GM18517 (cell line): ENCODE measurements around the gene GALNTL6.

Experiments used
- ATAC-seq: cut with Tn5 transposase; IDR thresholded peaks from one replicate; pipeline ENCODE4 v1.9.1; 2021; ENCODE audit warnings: mild to moderate bottlenecking, moderate library complexity; ENCODE audit not compliant: unreplicated experiment

Gene GALNTL6

DNA sequence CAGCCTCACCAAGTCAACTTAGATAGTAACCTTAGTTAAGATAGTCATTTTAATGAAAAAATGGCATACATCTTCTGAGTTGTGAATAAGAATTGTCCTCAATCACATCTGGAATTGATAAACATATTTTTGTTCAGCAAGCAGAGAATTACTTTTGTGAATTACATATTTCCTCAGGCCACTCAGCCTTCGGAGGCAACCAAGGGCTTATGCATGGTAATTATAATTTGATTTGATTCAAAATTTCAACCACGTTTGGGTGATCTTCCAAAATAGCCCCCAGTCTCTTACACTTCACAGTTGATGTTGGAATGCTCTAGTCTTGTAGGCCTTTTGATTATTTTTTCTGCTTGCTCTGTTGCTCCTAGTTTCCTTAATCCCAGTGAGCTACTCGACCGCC, 63.4 kb downstream of the GALNTL6 start:
- ATAC-seq = no peak

GRCh38 chr4:171880136-171880535, 66.9 kb downstream of the GALNTL6 start:
- no peak for ATAC-seq

DNA sequence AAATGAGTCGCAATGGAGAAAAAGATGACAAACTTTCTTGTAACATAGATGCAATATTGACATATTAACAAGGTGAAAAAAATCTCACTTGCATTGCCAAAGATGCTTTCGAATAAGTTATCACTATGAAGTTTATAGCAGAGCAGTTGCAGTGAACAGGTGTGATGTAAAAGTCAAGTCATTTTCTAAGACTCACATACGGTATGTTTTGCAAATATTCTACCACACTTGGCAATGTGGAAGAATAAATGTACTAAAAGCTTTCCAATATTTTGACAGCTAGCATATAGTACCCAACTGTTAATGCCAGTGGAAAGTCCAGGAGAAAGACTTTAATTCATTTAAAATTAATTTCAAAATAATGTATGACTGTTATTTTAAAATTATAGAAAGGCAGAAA, 76.5 kb downstream of the GALNTL6 start:
- no peak for ATAC-seq

DNA sequence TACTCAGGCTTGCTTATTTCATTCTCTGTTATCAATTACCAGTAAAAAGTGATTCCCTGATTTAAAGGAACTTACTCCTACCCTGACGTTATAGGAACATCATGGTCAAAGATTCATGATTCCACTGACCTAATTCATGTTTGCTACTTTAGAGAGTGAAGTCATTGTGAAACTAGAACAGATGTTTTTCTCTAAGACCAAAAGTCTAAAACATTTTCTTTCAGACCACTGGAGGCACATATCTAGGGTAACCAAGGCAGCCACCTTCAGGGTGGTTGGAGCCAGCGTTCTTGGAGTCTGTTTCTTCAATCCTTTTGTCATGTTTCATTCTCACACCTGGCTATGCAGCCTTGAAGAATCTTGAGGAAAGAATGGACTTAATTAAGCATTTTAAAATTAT, 77.8 kb downstream of the GALNTL6 start:
- peak; percentile 95 for ATAC-seq

- no peak for ATAC-seq
Measured at GRCh38 chr4:171896426-171896825, 83.2 kb downstream of the GALNTL6 start.

DNA sequence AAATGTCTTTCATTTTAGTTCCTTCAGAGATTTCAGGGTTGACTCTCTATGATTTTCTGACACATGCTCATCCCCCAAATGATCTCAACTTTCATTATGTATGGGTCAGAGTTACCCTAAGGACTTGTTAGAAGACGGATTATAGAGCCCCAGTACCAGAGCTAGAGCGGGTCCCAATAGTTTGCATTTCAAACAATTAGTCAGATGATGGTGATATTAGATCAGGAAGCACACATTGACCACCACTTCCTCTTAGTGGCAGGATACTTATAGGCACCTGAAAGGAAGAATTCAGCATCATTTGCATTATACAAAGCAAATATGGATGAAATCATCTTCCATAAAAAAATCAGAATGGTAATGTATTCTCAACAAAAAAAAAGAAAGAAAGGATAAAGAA, 106.1 kb downstream of the GALNTL6 start:
- ATAC-seq = no peak

DNA sequence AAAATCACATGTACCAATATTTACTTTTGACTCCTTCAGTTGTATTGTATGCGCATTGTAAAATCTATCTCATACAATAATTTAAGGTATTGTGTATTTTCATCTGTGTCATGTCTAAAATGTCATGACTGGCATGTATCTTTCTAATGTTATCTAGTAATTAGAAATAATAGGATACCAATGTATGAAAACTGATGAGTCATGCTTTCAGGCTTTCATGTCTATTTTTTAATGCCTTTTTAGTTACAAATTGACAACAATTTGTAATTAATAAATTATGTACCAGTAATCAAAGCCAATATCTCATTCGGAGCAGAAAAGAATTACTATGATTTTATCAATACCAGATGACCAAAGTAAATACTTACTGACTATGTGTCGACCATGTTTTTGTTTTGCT, 107.7 kb downstream of the GALNTL6 start:
- ATAC-seq = no peak

- ATAC-seq = no peak
Measured at GRCh38 chr4:171924746-171925376, 111.7 kb downstream of the GALNTL6 start.

DNA sequence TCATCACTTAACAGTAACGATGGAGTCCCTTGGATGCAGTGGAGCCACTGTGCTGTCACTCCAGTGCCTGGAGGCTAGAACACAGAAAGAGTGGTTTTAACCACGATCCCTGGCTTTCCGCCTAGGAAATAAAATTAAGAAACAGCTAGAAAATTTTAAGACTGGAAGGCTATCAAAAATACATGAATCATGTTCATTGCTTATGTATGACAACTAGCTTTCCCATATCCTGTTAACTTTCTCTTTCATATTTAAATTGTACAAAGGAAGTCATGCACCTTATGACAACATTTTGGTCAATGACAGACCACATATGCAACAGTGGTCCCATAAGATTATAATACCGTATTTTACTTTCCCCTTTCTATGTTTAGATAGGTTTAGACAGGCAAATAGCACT, 115.1 kb downstream of the GALNTL6 start:
- no peak for ATAC-seq

- ATAC-seq = no peak
Measured at GRCh38 chr4:171929477-171929876, 116.3 kb downstream of the GALNTL6 start.

- no peak for ATAC-seq
Measured at GRCh38 chr4:171929907-171930306, 116.7 kb downstream of the GALNTL6 start.

DNA sequence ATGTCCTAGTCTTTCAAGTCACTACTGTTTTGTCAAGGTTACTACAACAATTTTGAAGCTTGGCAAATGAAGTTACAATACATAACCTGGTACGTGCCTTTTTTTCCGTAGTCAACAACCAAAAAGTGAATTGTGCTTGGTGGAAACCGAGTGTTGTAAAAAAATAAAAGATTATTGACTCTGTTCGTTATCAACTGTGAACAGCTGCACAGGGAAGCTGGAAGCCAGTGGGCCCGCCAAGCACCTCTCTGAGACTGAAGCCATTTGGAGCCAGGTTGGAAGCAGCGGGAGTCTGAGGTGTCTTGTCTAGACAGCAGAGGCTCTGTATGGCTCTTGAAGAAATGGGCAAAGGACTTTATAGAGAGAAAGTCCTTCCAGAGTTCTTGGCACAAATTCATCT, 119.0 kb downstream of the GALNTL6 start:
- ATAC-seq = no peak

DNA sequence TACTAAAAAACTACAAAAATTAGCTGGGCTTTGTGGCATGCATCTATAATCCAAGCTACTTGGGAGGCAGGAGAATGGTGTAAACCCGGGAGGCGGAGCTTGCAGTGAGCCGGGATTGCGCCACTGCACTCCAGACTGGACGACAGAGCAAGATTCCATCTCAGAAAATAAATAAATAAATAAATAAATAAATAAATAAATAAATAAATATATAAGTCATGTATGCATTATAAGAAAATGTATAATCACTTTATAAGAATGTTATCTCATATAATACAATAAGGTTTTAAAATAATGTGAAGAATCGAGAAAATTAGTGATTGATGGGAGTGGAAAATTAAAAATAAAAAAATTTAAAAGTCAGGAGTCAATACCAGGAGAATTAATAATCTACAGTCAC, 127.5 kb downstream of the GALNTL6 start:
- no peak for ATAC-seq

DNA sequence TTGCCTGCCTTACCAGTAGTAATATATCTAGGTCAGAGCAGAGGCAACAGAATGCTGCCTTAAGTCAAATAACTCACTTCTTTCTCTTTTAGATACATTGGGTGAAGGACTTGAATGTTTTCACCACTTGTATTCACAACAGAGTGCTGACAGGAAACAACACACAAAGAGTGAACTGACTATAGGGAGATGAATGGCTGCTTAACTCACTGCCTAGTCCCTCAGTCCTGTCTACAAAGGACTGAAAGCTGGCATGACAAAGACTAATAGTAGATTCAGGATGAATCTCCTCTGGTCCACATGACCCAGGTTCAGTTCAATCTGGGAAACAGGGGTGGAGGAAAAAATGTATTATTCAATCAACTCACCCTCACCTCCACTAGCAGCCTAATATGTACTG, 134.2 kb downstream of the GALNTL6 start:
- no peak for ATAC-seq

DNA sequence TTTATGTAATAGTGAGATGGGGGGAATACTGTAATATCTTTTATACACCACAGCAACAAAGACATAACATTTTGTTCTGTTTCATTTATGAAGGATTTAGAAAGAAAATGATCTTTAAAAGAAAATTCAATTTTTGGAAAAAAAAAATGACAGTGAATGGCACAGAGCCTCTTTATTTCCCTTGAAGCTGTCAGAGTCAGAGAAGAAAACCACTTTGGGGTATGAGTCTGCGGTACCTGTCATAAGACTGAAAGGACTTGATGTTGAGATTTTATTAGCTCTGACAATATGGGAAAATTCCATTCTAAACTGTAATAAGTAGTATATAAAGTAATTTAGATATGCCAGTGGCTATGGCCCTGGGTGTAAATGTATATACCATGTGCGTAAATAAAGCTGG, 134.8 kb downstream of the GALNTL6 start:
- ATAC-seq = no peak

- ATAC-seq = no peak
Measured at GRCh38 chr4:171954650-171955049, 141.4 kb downstream of the GALNTL6 start.

DNA sequence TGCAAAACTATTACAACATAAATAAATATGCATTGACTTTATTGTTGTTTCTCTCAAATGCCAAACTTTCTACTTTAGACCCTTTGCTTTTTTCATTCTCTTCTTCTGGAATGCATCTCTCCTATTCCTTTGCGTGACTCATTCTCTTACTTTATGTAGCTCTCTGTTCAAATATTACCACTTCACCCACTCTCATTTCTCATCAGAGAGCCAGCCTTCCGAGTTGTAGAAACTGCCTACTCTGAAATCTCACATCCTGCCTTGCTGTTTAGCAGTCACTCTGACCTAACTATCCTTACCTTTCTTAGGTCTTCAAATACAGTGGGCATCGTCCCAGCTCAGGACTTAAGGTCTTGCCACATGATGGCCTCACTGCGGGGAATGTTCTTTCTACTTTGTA, 143.5 kb downstream of the GALNTL6 start:
- no peak for ATAC-seq

- no peak for ATAC-seq
Measured at GRCh38 chr4:171962110-171962509, 148.9 kb downstream of the GALNTL6 start.

GRCh38 chr4:171966356-171966755, 153.2 kb downstream of the GALNTL6 start:
- ATAC-seq = no peak

DNA sequence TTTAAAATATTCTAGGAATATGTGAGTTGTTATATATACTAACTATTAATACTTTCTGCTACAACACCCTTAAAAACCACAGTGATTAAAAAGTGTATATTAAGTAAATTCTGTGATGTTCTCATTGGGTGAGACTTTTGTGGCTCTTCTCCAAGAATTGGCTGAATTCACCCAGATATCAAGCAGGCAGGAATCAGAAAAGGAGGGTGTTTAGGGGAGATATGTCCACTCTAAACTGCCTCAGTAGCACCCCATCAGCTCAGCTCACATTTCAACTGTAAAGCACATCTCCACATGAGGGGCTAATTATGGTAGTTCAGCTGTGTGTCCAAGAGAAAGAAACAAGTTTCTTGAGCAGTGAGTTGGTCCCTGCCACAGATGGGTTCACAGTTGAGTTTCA, 165.0 kb downstream of the GALNTL6 start:
- ATAC-seq = no peak

GRCh38 chr4:171979461-171979860, 166.3 kb downstream of the GALNTL6 start:
- no peak for ATAC-seq

GRCh38 chr4:171981185-171981584, 168.0 kb downstream of the GALNTL6 start:
- ATAC-seq = no peak
